OCI-LY7 (cell line): Measurements from ENCODE around the gene LTBP2. TPM values are rescaled to one million over a fixed set of nuclear protein-coding genes. Genes with fewer than 3 reads are reported as not detected.
A peak's percentile ranks its signal among the peaks of the same experiment; 100 is the strongest.

Experiments used
- BruUV-seq: library from RNA; stranded (reverse); fragments of 400-500 nt; replicated peaks from 2 replicates; lab custom pipeline; 2021; lab: Mats Ljungman, UMichigan
- CTCF ChIA-PET: fragments of 300-600 bp; sonication (Branson Sonifier 250); formaldehyde crosslinking; loops from one replicate; lab custom pipeline; 2022; ENCODE audit warnings: antibody characterized with exemption; ENCODE audit not compliant: unreplicated experiment; lab: Charles Lee
- POLR2A ChIA-PET: fragments of 300-600 bp; sonication (Branson Sonifier 250); formaldehyde crosslinking; loops from one replicate; lab custom pipeline; 2022; ENCODE audit warnings: antibody characterized with exemption; lab: Charles Lee
- DNase-seq: peaks from one replicate; pipeline ENCODE4 v3.0.0-alpha.2; 2015; ENCODE audit warnings: low spot score
- H2AFZ ChIP-seq: fragments of 200-600 bp; sonication (generic), shearing (Covaris generic); 2 replicates; pipeline ENCODE4 v1.6.1; 2014; ENCODE audit warnings: mild to moderate bottlenecking, antibody characterized with exemption, low read length, moderate library complexity
- H3K27ac ChIP-seq: fragments of 200-600 bp; sonication (generic); 2 replicates; pipeline ENCODE4 v1.5.1; 2014; ENCODE audit warnings: mixed run types, low read depth, mild to moderate bottlenecking, moderate library complexity, low read length, inconsistent platforms; ENCODE audit not compliant: poor library complexity, severe bottlenecking
- H3K36me3 ChIP-seq: fragments of 200-600 bp; sonication (generic); 2 replicates; pipeline ENCODE4 v1.6.1; 2014; ENCODE audit warnings: mild to moderate bottlenecking, antibody characterized with exemption, low read length, moderate library complexity, mixed read lengths; ENCODE audit not compliant: insufficient read depth
- H3K4me1 ChIP-seq: fragments of 200-600 bp; sonication (generic); 2 replicates; pipeline ENCODE4 v1.5.1; 2014; ENCODE audit warnings: mild to moderate bottlenecking, low read length; ENCODE audit not compliant: insufficient read depth, poor library complexity, severe bottlenecking
- H3K4me2 ChIP-seq: fragments of 200-600 bp; sonication (generic); 2 replicates; pipeline ENCODE4 v1.6.1; 2014; ENCODE audit warnings: mild to moderate bottlenecking, low read length
- H3K4me3 ChIP-seq: fragments of 200-600 bp; sonication (generic); 2 replicates; pipeline ENCODE4 v1.5.1; 2014; ENCODE audit warnings: mild to moderate bottlenecking, low read depth, low read length; ENCODE audit not compliant: poor library complexity, severe bottlenecking
- H3K79me2 ChIP-seq: fragments of 200-600 bp; sonication (generic); 2 replicates; pipeline ENCODE4 v1.6.1; 2016; ENCODE audit warnings: low read depth, mild to moderate bottlenecking, low read length, moderate library complexity, mixed read lengths; ENCODE audit not compliant: insufficient read depth
- H3K9me2 ChIP-seq: fragments of 200-600 bp; sonication (generic); 2 replicates; pipeline ENCODE4 v1.6.1; 2016; ENCODE audit warnings: mild to moderate bottlenecking, low read length, mixed read lengths; ENCODE audit not compliant: insufficient read depth
- H3K9me3 ChIP-seq: fragments of 200-600 bp; sonication (generic); 2 replicates; pipeline ENCODE4 v1.6.1; 2014; ENCODE audit warnings: mild to moderate bottlenecking, mixed run types, low read length, mixed read lengths
- H4K20me1 ChIP-seq: fragments of 200-600 bp; sonication (generic); 2 replicates; pipeline ENCODE4 v1.6.1; 2014; ENCODE audit warnings: mild to moderate bottlenecking, antibody characterized with exemption, low read length, moderate library complexity, mixed read lengths; ENCODE audit not compliant: insufficient read depth
- EZH2phosphoT487 ChIP-seq: fragments of 200-600 bp; sonication (generic); IDR thresholded peaks from 2 replicates; pipeline ENCODE4 v1.6.1; 2018; ENCODE audit warnings: low read depth, borderline replicate concordance, mild to moderate bottlenecking, mixed run types, antibody characterized with exemption, low read length, moderate library complexity, mixed read lengths
- intact Hi-C: fragments of 100-400 bp; cut with micrococcal nuclease; formaldehyde crosslinking; loops from one replicate; pipeline ENCODE4 v1.10.0; 2022; ENCODE audit not compliant: unreplicated experiment
- total RNA-seq, 2 experiments: library from RNA; depleted of rRNA in 1 of 2; stranded (reverse); fragments of >200 nt in 1 of 2; shearing (Covaris generic) in 1 of 2; gene quantifications; 2 replicates each; pipeline ENCODE4 v1.2.3, GENCODE V29; 2014 to 2022
- TF ChIP-seq, protein P1 (sequence below): fragments of 200-600 bp; sonication (generic); conservative IDR thresholded peaks from 2 replicates; pipeline ENCODE4 v1.5.1; 2014; ENCODE audit warnings: mild to moderate bottlenecking, antibody characterized with exemption, low read length, moderate library complexity, mixed read lengths

The LTBP2 gene
- total RNA-seq, 2 experiments from 2014 or later = 0.15 to 0.25 TPM

DNA sequence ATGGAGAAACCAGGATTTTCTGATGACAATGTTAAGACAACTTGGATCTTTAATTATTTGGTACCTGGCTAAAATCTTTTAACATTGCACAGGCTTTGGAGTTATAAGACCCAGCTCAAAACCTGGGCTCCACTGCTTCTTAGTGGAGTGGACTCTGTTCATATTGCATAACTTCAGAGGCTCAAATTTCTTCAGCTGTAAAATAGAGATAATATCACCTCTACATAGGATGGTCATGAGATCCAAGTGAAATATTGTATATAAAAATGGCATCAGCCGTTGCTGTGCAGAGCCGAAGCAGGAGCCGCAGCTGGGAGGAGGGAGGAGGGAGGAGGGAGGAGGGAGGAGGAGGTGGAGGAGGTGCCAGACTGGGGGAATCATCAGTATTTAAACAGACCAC is 129.5 kb downstream of the LTBP2 start:
- Histone ChIP-seq H3K4me2 (no peak overlapping the region), H3K79me2 (no peaks in the 10 kb centered on the region), H4K20me1 (no peaks in the 10 kb centered on the region), H3K36me3 (no peaks in the 10 kb centered on the region), H3K9me3 (no peaks in the 10 kb centered on the region), H3K9me2 (no peaks in the 10 kb centered on the region), H3K27ac (no peak overlapping the region), H2AFZ (no peak overlapping the region), H3K4me3 (no peak overlapping the region), H3K4me1 (no peaks in the 10 kb centered on the region)
- TF ChIP-seq EZH2phosphoT487 = no peak
- TF ChIP-seq, protein P1, sequence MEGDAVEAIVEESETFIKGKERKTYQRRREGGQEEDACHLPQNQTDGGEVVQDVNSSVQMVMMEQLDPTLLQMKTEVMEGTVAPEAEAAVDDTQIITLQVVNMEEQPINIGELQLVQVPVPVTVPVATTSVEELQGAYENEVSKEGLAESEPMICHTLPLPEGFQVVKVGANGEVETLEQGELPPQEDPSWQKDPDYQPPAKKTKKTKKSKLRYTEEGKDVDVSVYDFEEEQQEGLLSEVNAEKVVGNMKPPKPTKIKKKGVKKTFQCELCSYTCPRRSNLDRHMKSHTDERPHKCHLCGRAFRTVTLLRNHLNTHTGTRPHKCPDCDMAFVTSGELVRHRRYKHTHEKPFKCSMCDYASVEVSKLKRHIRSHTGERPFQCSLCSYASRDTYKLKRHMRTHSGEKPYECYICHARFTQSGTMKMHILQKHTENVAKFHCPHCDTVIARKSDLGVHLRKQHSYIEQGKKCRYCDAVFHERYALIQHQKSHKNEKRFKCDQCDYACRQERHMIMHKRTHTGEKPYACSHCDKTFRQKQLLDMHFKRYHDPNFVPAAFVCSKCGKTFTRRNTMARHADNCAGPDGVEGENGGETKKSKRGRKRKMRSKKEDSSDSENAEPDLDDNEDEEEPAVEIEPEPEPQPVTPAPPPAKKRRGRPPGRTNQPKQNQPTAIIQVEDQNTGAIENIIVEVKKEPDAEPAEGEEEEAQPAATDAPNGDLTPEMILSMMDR = no peak
- ChIA-PET POLR2A (interaction anchor here (0.6 kb wide), 1 partner anchor 1023 kb away, joined by 3 read pairs; no protein-coding TSS in a partner anchor), CTCF (no interaction called here)
- DNase-seq = no peak
- BruUV-seq = no TSS peak
- intact Hi-C loops = no loop called here

- TF ChIP-seq, protein P1 = no peak
- no peak for TF ChIP-seq EZH2phosphoT487
Measured at GRCh38 chr14:74480046-74480445, 132.0 kb downstream of the LTBP2 start.

GRCh38 chr14:74478996-74479635 is 132.9 kb downstream of the LTBP2 start:
- DNase-seq = peak; percentile 11
- intact Hi-C loops = no loop called here
- Histone ChIP-seq H4K20me1 (no peaks in the 10 kb centered on the region), H3K27ac (no peak overlapping the region), H3K9me3 (no peaks in the 10 kb centered on the region), H3K36me3 (no peaks in the 10 kb centered on the region), H3K4me2 (no peak overlapping the region), H3K4me3 (no peak overlapping the region), H3K79me2 (no peaks in the 10 kb centered on the region), H3K9me2 (no peaks in the 10 kb centered on the region), H2AFZ (no peak overlapping the region), H3K4me1 (no peaks in the 10 kb centered on the region)
- POLR2A ChIA-PET = no interaction called here
- CTCF ChIA-PET = no interaction called here
- no TSS peak for BruUV-seq
- no peak for TF ChIP-seq EZH2phosphoT487
- TF ChIP-seq, protein P1 = peak; percentile 66

More at GRCh38 chr14:74480046-74480445, 132.0 kb downstream of the LTBP2 start:
- no peak overlapping the region for H3K4me2 ChIP-seq
- H3K9me2 ChIP-seq = no peaks in the 10 kb centered on the region
- BruUV-seq = no TSS peak
- no peak for DNase-seq
- H3K4me1 ChIP-seq = no peaks in the 10 kb centered on the region
- no peaks in the 10 kb centered on the region for H3K9me3 ChIP-seq
- POLR2A ChIA-PET = interaction anchor here (0.7 kb wide), 1 partner anchor 143 kb away, joined by 3 read pairs; no protein-coding TSS in a partner anchor
- no peaks in the 10 kb centered on the region for H3K79me2 ChIP-seq
- CTCF ChIA-PET = no interaction called here
- no peaks in the 10 kb centered on the region for H3K36me3 ChIP-seq
- intact Hi-C loops = no loop called here
- no peaks in the 10 kb centered on the region for H4K20me1 ChIP-seq
- H2AFZ ChIP-seq = no peak overlapping the region
- H3K4me3 ChIP-seq = no peak overlapping the region
- no peak overlapping the region for H3K27ac ChIP-seq
